Keratinocyte (primary cell): Measurements from ENCODE around the gene SH2B2. TPM values are rescaled to one million over a fixed set of nuclear protein-coding genes. Genes with fewer than 3 reads are reported as not detected.

Source experiments
- DNase-seq: peaks from one replicate; pipeline ENCODE4 v3.0.0-alpha.2; 2011; ENCODE audit warnings: low read depth, missing footprints, low spot score
- FAIRE-seq: peaks from 2 replicates; lab custom pipeline; 2011; peaks lifted over from hg19 to GRCh38; lab: Jason Lieb, UNC
- H2AFZ ChIP-seq: 2 replicates; pipeline ENCODE4 v1.6.0; 2012; ENCODE audit warnings: low read length, control low read depth, inconsistent platforms; ENCODE audit not compliant: control insufficient read depth
- H3K27ac ChIP-seq: 2 replicates; pipeline ENCODE4 v1.5.1; 2011; ENCODE audit warnings: low read length; ENCODE audit not compliant: control insufficient read depth, insufficient read depth
- H3K27me3 ChIP-seq: 3 replicates; pipeline ENCODE4 v1.6.0; 2011; ENCODE audit warnings: low read length; ENCODE audit not compliant: control insufficient read depth, insufficient read depth; ENCODE audit errors: extremely low read depth
- H3K36me3 ChIP-seq, 2 experiments: 2 replicates in 1 of 2; 3 replicates in 1 of 2; pipeline ENCODE4 v1.5.1; 2011; ENCODE audit warnings: low read length in 2 of 2, mild to moderate bottlenecking in 1 of 2; ENCODE audit not compliant: control insufficient read depth in 2 of 2, insufficient read depth in 2 of 2; ENCODE audit errors: extremely low read depth in 1 of 2
- H3K4me1 ChIP-seq: 3 replicates; pipeline ENCODE4 v1.5.1; 2011; ENCODE audit warnings: low read length; ENCODE audit not compliant: control insufficient read depth, insufficient read depth; ENCODE audit errors: extremely low read depth
- H3K4me2 ChIP-seq: 3 replicates; pipeline ENCODE4 v1.6.0; 2011; ENCODE audit warnings: low read depth, low read length; ENCODE audit not compliant: control insufficient read depth, insufficient read depth; ENCODE audit errors: extremely low read depth
- H3K4me3 ChIP-seq, 3 experiments: fragments of 200-600 bp in 1 of 3; sonication (generic) in 1 of 3; 2 replicates in 2 of 3; 3 replicates in 1 of 3; pipeline ENCODE4 v1.5.1; 2011 to 2016; ENCODE audit warnings: low read length in 3 of 3, mild to moderate bottlenecking in 3 of 3, control low read depth in 2 of 3, inconsistent platforms in 1 of 3, low read depth in 1 of 3, mixed read lengths in 1 of 3, mixed run types in 1 of 3, moderate library complexity in 1 of 3; ENCODE audit not compliant: control insufficient read depth in 2 of 3, insufficient read depth in 2 of 3; ENCODE audit errors: extremely low read depth in 1 of 3
- H3K79me2 ChIP-seq: 2 replicates; pipeline ENCODE4 v1.6.0; 2012; ENCODE audit warnings: low read length; ENCODE audit not compliant: control insufficient read depth, insufficient read depth
- H3K9ac ChIP-seq: 3 replicates; pipeline ENCODE4 v1.6.0; 2011; ENCODE audit warnings: low read length; ENCODE audit not compliant: control insufficient read depth, insufficient read depth; ENCODE audit errors: extremely low read depth
- H3K9me1 ChIP-seq: 3 replicates; pipeline ENCODE4 v1.6.0; 2011; ENCODE audit warnings: low read length; ENCODE audit not compliant: control insufficient read depth, insufficient read depth; ENCODE audit errors: extremely low read depth
- H3K9me3 ChIP-seq: 2 replicates; pipeline ENCODE4 v1.5.1; 2012; ENCODE audit warnings: low read depth, low read length; ENCODE audit not compliant: control insufficient read depth
- H4K20me1 ChIP-seq: 3 replicates; pipeline ENCODE4 v1.6.0; 2011; ENCODE audit warnings: low read length; ENCODE audit not compliant: control insufficient read depth, insufficient read depth; ENCODE audit errors: extremely low read depth
- EZH2 ChIP-seq: IDR thresholded peaks from one replicate; pipeline ENCODE4 v1.6.1; 2012; ENCODE audit warnings: inconsistent platforms, mild to moderate bottlenecking, low read length, moderate library complexity
- dilution Hi-C: fragments of 300-500 bp; cut with MboI; formaldehyde crosslinking; loops from one replicate; pipeline ENCODE4 v1.7.0; 2020; ENCODE audit warnings: low sequenced_read_pairs; ENCODE audit not compliant: extremely low pct_ligation_motif_present
- polyA plus RNA-seq, 5 experiments: library from polyadenylated mRNA; depleted of rRNA in 3 of 5; stranded (reverse) in 3 of 5; stranded (forward) in 1 of 5; unstranded in 1 of 5; fragments of >200 nt; gene quantifications; 1 replicate in 1 of 5; 2 replicates in 3 of 5; 3 replicates in 1 of 5; pipeline versions ENCODE4 v1.2.1 to v1.2.3, GENCODE V29; 2011 to 2012; ENCODE audit warnings: missing spikeins in 2 of 5, low read depth in 1 of 5, low replicate concordance in 1 of 5
- TF ChIP-seq, protein P1 (sequence below), 3 experiments: IDR thresholded peaks in 1 of 3; conservative IDR thresholded peaks in 1 of 3; optimal IDR thresholded peaks in 1 of 3; 2 replicates in 2 of 3; 3 replicates in 1 of 3; pipeline versions ENCODE3 to v1.5.1; 2011; ENCODE audit warnings: low read length in 3 of 3, mild to moderate bottlenecking in 3 of 3, moderate library complexity in 2 of 3, control low read depth in 1 of 3, inconsistent platforms in 1 of 3; ENCODE audit not compliant: insufficient read depth in 2 of 3; ENCODE audit errors: extremely low read depth in 1 of 3

The SH2B2 gene
- polyA plus RNA-seq, 1 donor (not counting 4 experiments of a cell fraction or from before 2014, with no cell fraction given), result 0.59 TPM

DNA sequence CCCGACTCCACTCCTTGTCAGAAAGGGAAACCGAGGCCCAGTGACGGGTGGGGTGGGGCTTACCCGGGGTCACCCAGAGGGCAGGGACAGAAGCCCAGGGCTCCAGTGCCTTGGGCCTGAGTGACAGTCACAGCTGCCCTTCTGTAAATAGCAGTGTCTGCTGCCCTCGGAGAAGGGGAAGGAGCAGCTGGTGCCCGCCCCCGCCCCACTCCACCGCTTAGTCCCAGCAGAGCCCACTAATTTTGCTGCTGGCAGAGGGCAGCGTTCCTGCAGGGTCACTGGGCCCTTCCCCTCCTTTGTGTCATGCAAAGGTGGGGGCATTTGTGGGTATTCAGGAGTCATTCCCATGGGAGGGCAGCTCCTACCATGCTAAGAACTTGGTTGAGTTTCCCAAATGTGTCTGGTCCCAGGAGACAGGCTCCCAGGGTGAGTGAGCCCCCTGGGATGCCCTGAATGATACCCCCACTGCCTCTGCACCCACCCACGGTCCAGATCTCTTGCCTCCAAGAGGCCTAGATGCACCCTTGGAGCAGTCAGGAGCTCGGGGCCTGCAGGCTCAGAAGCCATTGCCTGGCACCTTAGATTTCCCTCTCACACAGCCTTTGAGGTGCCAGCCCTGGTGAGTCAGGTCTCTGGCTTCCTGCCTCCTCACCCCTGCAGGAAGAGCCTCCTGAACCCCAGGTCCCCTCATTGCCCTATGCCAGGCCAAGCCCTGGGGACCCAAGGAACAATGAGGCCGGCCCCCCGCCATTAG lies 17.2 kb downstream of the SH2B2 start:
- no peak overlapping the region for H3K4me2 ChIP-seq
- H3K27ac ChIP-seq, result no peak overlapping the region
- H3K36me3 ChIP-seq, result no peaks in the 10 kb centered on the region
- H3K4me3 ChIP-seq, result no peak overlapping the region
- dilution Hi-C loops, result no loop called here
- TF ChIP-seq, protein P1, sequence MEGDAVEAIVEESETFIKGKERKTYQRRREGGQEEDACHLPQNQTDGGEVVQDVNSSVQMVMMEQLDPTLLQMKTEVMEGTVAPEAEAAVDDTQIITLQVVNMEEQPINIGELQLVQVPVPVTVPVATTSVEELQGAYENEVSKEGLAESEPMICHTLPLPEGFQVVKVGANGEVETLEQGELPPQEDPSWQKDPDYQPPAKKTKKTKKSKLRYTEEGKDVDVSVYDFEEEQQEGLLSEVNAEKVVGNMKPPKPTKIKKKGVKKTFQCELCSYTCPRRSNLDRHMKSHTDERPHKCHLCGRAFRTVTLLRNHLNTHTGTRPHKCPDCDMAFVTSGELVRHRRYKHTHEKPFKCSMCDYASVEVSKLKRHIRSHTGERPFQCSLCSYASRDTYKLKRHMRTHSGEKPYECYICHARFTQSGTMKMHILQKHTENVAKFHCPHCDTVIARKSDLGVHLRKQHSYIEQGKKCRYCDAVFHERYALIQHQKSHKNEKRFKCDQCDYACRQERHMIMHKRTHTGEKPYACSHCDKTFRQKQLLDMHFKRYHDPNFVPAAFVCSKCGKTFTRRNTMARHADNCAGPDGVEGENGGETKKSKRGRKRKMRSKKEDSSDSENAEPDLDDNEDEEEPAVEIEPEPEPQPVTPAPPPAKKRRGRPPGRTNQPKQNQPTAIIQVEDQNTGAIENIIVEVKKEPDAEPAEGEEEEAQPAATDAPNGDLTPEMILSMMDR (optimal IDR thresholded peaks at IDR 0.05 in 1 of 3, IDR thresholded peaks at IDR 0.05 in 1 of 3, conservative IDR thresholded peaks at IDR 0.05 in 1 of 3; ENCODE audit: extremely low read depth in 1 of 3, insufficient read depth in 2 of 3, low read length in 3 of 3), result no peak
- TF ChIP-seq EZH2, result no peak
- H4K20me1 ChIP-seq, result no peaks in the 10 kb centered on the region
- H3K79me2 ChIP-seq, result no peaks in the 10 kb centered on the region
- no peaks in the 10 kb centered on the region for H3K9me1 ChIP-seq
- H3K9me3 ChIP-seq, result no peaks in the 10 kb centered on the region
- H3K4me1 ChIP-seq, result no peaks in the 10 kb centered on the region
- no peak overlapping the region for H3K9ac ChIP-seq
- no peak overlapping the region for H2AFZ ChIP-seq
- peaks cover 10% of the 10 kb centered on the region for H3K27me3 ChIP-seq
- DNase-seq (no peak), FAIRE-seq (no peak)

DNA sequence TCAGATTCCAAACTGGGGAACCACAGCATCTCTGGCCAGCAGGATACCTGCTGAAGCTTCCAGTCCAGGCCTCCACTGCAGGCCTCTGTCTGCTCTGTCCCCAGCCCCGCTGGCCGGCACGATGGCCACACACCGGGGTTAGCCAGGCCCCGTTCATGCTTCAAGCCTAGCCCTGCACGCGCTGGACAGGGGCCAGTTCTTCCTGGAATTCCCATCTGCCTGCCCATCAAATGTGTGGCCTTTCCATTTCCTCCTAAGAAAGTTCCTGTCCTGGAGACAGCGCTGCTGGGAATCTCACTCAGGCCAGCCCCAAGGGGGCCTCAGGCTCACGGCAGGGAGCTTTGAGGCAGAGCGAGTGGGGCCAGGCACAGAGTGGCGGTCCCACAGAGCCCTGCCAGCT lies 18.0 kb downstream of the SH2B2 start:
- dilution Hi-C loops, result no loop called here
- Histone ChIP-seq H3K9ac (no peak overlapping the region), H3K4me3 (no peak overlapping the region), H3K4me1 (no peaks in the 10 kb centered on the region), H3K36me3 (no peaks in the 10 kb centered on the region), H3K9me3 (no peaks in the 10 kb centered on the region), H3K9me1 (no peaks in the 10 kb centered on the region), H3K27ac (no peak overlapping the region), H3K4me2 (no peak overlapping the region), H4K20me1 (no peaks in the 10 kb centered on the region), H3K27me3 (peaks cover 10% of the 10 kb centered on the region), H2AFZ (no peak overlapping the region), H3K79me2 (no peaks in the 10 kb centered on the region)
- no peak for TF ChIP-seq EZH2
- TF ChIP-seq, protein P1 (optimal IDR thresholded peaks at IDR 0.05 in 1 of 3, IDR thresholded peaks at IDR 0.05 in 1 of 3, conservative IDR thresholded peaks at IDR 0.05 in 1 of 3; ENCODE audit: extremely low read depth in 1 of 3, insufficient read depth in 2 of 3, low read length in 3 of 3), result no peak
- DNase-seq (no peak), FAIRE-seq (no peak)
